Hepatocyte (in vitro differentiated cells): ENCODE measurements around the gene PHACTR3. TPM values are rescaled to one million over a fixed set of nuclear protein-coding genes. Genes with fewer than 3 reads are reported as not detected.
A peak's percentile ranks its signal among the peaks of the same experiment; 100 is the strongest.

Source experiments
- DNase-seq: peaks from one replicate; pipeline ENCODE4 v3.0.0-alpha.2; 2016; ENCODE audit warnings: low spot score
- H2AFZ ChIP-seq: fragments of 200-600 bp; sonication (generic); 2 replicates; pipeline ENCODE4 v1.6.0; 2016; ENCODE audit warnings: antibody characterized with exemption, mild to moderate bottlenecking
- H3K27ac ChIP-seq: fragments of 200-600 bp; sonication (generic); 2 replicates; pipeline ENCODE4 v1.5.1; 2016; ENCODE audit warnings: mild to moderate bottlenecking
- H3K27me3 ChIP-seq: fragments of 200-600 bp; sonication (generic); 2 replicates; pipeline ENCODE4 v1.6.1; 2016
- H3K36me3 ChIP-seq: fragments of 200-600 bp; sonication (generic); replicated peaks from 2 replicates; pipeline ENCODE4 v1.5.1; 2016; ENCODE audit warnings: low read depth; ENCODE audit not compliant: insufficient read depth
- H3K4me1 ChIP-seq: fragments of 200-600 bp; sonication (generic); 2 replicates; pipeline ENCODE4 v1.5.1; 2016; ENCODE audit warnings: mild to moderate bottlenecking, moderate library complexity; ENCODE audit not compliant: insufficient read depth
- H3K4me2 ChIP-seq: fragments of 200-600 bp; sonication (generic); 2 replicates; pipeline ENCODE4 v1.6.0; 2016
- H3K4me3 ChIP-seq: fragments of 200-600 bp; sonication (generic); 2 replicates; pipeline ENCODE4 v1.5.1; 2016; ENCODE audit warnings: mild to moderate bottlenecking
- H3K79me2 ChIP-seq: fragments of 200-600 bp; sonication (generic); 2 replicates; pipeline ENCODE4 v1.6.0; 2017; ENCODE audit warnings: mild to moderate bottlenecking
- H3K9me2 ChIP-seq: fragments of 200-600 bp; sonication (generic); replicated peaks from 2 replicates; pipeline ENCODE4 v1.6.0; 2017; ENCODE audit warnings: mild to moderate bottlenecking; ENCODE audit not compliant: insufficient read depth
- H3K9me3 ChIP-seq: fragments of 200-600 bp; sonication (generic); 2 replicates; pipeline ENCODE4 v1.5.1; 2016; ENCODE audit warnings: low read depth, mild to moderate bottlenecking
- H4K20me1 ChIP-seq: fragments of 200-600 bp; sonication (generic); 2 replicates; pipeline ENCODE4 v1.6.0; 2016; ENCODE audit warnings: mild to moderate bottlenecking; ENCODE audit not compliant: insufficient read depth, poor library complexity, severe bottlenecking
- EZH2 ChIP-seq: fragments of 200-600 bp; sonication (generic); IDR thresholded peaks from 2 replicates; pipeline ENCODE4 v1.6.1; 2016; ENCODE audit warnings: antibody characterized with exemption, mild to moderate bottlenecking, borderline replicate concordance
- EZH2phosphoT487 ChIP-seq: fragments of 200-600 bp; sonication (generic); IDR thresholded peaks from one replicate; pipeline ENCODE4 v1.6.1; 2018; ENCODE audit warnings: antibody characterized with exemption, mild to moderate bottlenecking, low read depth, moderate library complexity; ENCODE audit not compliant: unreplicated experiment, severe bottlenecking
- WGBS: methylation state at CpG from one replicate; pipeline ENCODE4 v1.1.6; 2016; ENCODE audit warnings: low lambda C conversion rate; ENCODE audit errors: missing lambda C conversion rate; 5-methylcytosine and 5-hydroxymethylcytosine counted together
- polyA plus RNA-seq: library from polyadenylated mRNA; unstranded; fragments of >200 nt; fragmentation: Nextera tagmentation; extraction: Ambion mirVana; gene quantifications from 2 replicates; pipeline ENCODE4 v1.2.1, GENCODE V29; 2016
- total RNA-seq: library from RNA; depleted of rRNA; stranded (reverse); fragments of >200 nt; gene quantifications from 2 replicates; pipeline ENCODE4 v1.2.3, GENCODE V29; 2014
- TF ChIP-seq, protein P1 (sequence below): fragments of 200-600 bp; sonication (generic); IDR thresholded peaks from 2 replicates; pipeline ENCODE4 v1.5.1; 2016; ENCODE audit warnings: antibody characterized with exemption, mild to moderate bottlenecking; ENCODE audit not compliant: poor library complexity

Gene PHACTR3
- total and polyA plus RNA-seq, 2 experiments from 2014 or later, result 5.2 to 7.5 TPM

DNA sequence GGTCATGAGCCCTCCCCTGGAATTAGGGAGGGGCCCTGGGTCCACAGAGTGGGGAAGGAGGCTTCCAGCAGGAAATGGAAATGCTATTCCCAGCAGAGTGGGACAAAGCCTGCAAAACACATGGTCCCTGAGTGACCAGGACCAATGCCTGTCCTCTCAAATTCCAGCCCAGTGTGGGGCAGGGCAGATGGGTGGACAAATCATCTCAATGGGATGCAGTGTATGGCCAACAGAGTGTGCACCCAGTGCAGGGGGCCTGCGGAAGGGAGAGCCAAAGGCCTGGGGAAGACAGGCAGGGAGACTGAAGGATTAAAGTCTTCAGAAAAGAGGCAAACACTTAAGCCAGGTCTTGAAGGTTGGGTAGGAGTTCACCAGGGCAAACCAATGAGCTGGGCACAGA, 28.7 kb upstream of the PHACTR3 start:
- Histone ChIP-seq H3K4me3 (no peak overlapping the region), H3K9me3 (no peaks in the 10 kb centered on the region), H3K9me2 (no peaks in the 10 kb centered on the region), H2AFZ (no peak overlapping the region), H3K36me3 (no peaks in the 10 kb centered on the region), H3K79me2 (no peaks in the 10 kb centered on the region), H3K27ac (no peak overlapping the region), H3K27me3 (peaks cover 71% of the 10 kb centered on the region), H3K4me1 (no peaks in the 10 kb centered on the region), H4K20me1 (no peaks in the 10 kb centered on the region), H3K4me2 (no peak overlapping the region)
- 100% methylated on average over 1 of the region's 1 CpG for WGBS
- no peak for DNase-seq
- TF ChIP-seq EZH2, result no peak
- TF ChIP-seq, protein P1, sequence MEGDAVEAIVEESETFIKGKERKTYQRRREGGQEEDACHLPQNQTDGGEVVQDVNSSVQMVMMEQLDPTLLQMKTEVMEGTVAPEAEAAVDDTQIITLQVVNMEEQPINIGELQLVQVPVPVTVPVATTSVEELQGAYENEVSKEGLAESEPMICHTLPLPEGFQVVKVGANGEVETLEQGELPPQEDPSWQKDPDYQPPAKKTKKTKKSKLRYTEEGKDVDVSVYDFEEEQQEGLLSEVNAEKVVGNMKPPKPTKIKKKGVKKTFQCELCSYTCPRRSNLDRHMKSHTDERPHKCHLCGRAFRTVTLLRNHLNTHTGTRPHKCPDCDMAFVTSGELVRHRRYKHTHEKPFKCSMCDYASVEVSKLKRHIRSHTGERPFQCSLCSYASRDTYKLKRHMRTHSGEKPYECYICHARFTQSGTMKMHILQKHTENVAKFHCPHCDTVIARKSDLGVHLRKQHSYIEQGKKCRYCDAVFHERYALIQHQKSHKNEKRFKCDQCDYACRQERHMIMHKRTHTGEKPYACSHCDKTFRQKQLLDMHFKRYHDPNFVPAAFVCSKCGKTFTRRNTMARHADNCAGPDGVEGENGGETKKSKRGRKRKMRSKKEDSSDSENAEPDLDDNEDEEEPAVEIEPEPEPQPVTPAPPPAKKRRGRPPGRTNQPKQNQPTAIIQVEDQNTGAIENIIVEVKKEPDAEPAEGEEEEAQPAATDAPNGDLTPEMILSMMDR, result no peak
- TF ChIP-seq EZH2phosphoT487, result no peak

DNA sequence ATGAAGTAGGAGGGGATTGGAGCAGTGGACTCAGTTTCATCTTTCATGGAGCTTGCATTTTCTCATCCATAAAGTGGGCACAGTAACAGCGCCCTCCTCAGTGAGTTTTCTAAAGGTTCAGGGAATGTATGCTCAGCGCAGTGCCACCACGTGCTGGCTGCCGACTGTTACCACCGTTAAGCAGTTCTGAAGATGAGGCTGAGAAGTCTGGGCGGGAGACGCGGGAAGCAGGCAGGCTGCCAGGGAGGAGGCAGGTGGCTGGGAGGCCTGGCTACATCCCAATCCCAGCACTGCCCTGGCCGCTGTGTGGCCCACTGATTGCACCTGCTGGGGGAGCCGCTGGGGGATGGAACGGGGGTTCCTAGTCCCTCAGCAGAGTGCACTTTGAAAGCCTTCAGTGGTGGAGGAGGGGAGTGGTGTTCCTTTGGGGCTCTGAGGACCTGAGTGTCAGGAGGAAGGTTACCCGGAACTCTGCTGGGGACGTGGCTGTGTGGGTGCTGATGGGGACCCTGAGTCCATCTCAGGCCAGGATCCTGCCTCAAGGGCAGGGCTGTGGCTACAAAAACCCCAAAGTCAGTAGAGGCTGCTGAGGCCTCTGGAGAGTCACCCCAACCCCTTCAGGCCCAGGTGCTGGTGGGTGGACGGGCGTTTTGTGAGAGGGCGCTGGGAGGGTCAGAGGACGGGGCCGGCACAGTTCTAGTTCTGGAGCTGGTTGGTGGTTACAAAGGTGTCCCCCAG, 28.0 kb upstream of the PHACTR3 start:
- H3K79me2 ChIP-seq, result no peaks in the 10 kb centered on the region
- whole genome bisulfite sequencing, result 64% methylated on average over 18 of the region's 18 CpGs
- H3K9me3 ChIP-seq, result no peaks in the 10 kb centered on the region
- peaks cover 70% of the 10 kb centered on the region for H3K27me3 ChIP-seq
- DNase-seq, result no peak
- H3K9me2 ChIP-seq, result no peaks in the 10 kb centered on the region
- no peak overlapping the region for H3K4me2 ChIP-seq
- TF ChIP-seq EZH2phosphoT487, result no peak
- no peak for TF ChIP-seq EZH2
- TF ChIP-seq, protein P1, result no peak
- H3K36me3 ChIP-seq, result no peaks in the 10 kb centered on the region
- H2AFZ ChIP-seq, result no peak overlapping the region
- H3K4me1 ChIP-seq, result no peaks in the 10 kb centered on the region
- H3K4me3 ChIP-seq, result no peak overlapping the region
- H4K20me1 ChIP-seq, result no peaks in the 10 kb centered on the region
- no peak overlapping the region for H3K27ac ChIP-seq

GRCh38 chr20:59577037-59577808, 27.1 kb upstream of the PHACTR3 start:
- H3K79me2 ChIP-seq, result no peaks in the 10 kb centered on the region
- H3K9me3 ChIP-seq, result no peaks in the 10 kb centered on the region
- H3K27ac ChIP-seq, result no peak overlapping the region
- H2AFZ ChIP-seq, result no peak overlapping the region
- WGBS, result 8% methylated on average over 42 of the region's 95 CpGs
- DNase-seq, result no peak
- peak overlapping the region; percentile 72 for H3K4me2 ChIP-seq
- H3K4me3 ChIP-seq, result no peak overlapping the region
- no peaks in the 10 kb centered on the region for H4K20me1 ChIP-seq
- no peaks in the 10 kb centered on the region for H3K4me1 ChIP-seq
- H3K27me3 ChIP-seq, result peaks cover 74% of the 10 kb centered on the region
- TF ChIP-seq EZH2phosphoT487 (no peak), EZH2 (no peak)
- TF ChIP-seq, protein P1, result no peak
- H3K36me3 ChIP-seq, result no peaks in the 10 kb centered on the region
- no peaks in the 10 kb centered on the region for H3K9me2 ChIP-seq
